H1 (cell line): ENCODE measurements around the gene PNRC1. TPM values are rescaled to one million over a fixed set of nuclear protein-coding genes. Genes with fewer than 3 reads are reported as not detected.

Source experiments
- CTCF ChIA-PET: fragments of 300-600 bp; sonication (Branson Sonifier 250); formaldehyde crosslinking; loops from one replicate; lab custom pipeline; 2021; ENCODE audit not compliant: partially characterized antibody; lab: Charles Lee
- POLR2A ChIA-PET: fragments of 300-600 bp; sonication (Branson Sonifier 250); formaldehyde crosslinking; loops from one replicate; lab custom pipeline; 2021; ENCODE audit warnings: inconsistent platforms; ENCODE audit not compliant: partially characterized antibody; lab: Charles Lee
- DNase-seq, 2 experiments: peaks; one replicate each; pipeline versions ENCODE4 v3.0.0 to v3.0.0-alpha.2; 2010 to 2022; ENCODE audit warnings: low spot score in 2 of 2, low read depth in 1 of 2, mixed read lengths in 1 of 2
- FAIRE-seq: peaks from 2 replicates; lab custom pipeline; 2011; peaks lifted over from hg19 to GRCh38; lab: Jason Lieb, UNC
- H2AFZ ChIP-seq: 2 replicates; pipeline ENCODE4 v1.8.1; 2012; ENCODE audit warnings: low read length, inconsistent platforms
- H2AK5ac ChIP-seq: 2 replicates; pipeline ENCODE4 v1.6.1; 2013; ENCODE audit warnings: low read depth, low read length
- H2BK120ac ChIP-seq: replicated peaks from 2 replicates; pipeline ENCODE3; 2013; ENCODE audit warnings: low read depth, low read length, inconsistent platforms
- H2BK12ac ChIP-seq: 2 replicates; pipeline ENCODE4 v1.6.1; 2013; ENCODE audit warnings: low read depth, low read length
- H2BK15ac ChIP-seq: 2 replicates; pipeline ENCODE4 v1.6.1; 2013; ENCODE audit warnings: low read length
- H2BK20ac ChIP-seq: 2 replicates; pipeline ENCODE4 v1.6.1; 2013; ENCODE audit warnings: low read length
- H2BK5ac ChIP-seq: 2 replicates; pipeline ENCODE4 v1.6.1; 2013; ENCODE audit warnings: low read depth, low read length
- H3K14ac ChIP-seq: 2 replicates; pipeline ENCODE4 v1.6.1; 2013; ENCODE audit warnings: inconsistent platforms; ENCODE audit not compliant: insufficient read length
- H3K18ac ChIP-seq: 2 replicates; pipeline ENCODE4 v1.6.1; 2013; ENCODE audit warnings: low read length; ENCODE audit errors: extremely low read depth
- H3K23ac ChIP-seq: 2 replicates; pipeline ENCODE4 v1.6.1; 2013; ENCODE audit warnings: inconsistent platforms; ENCODE audit not compliant: insufficient read length
- H3K23me2 ChIP-seq: 2 replicates; pipeline ENCODE4 v1.6.1; 2013; ENCODE audit warnings: low read depth, low read length
- H3K27ac ChIP-seq: 2 replicates; pipeline ENCODE4 v1.6.1; 2011; ENCODE audit warnings: low read depth, low read length, inconsistent platforms
- H3K27me3 ChIP-seq, 4 experiments: replicated peaks in 1 of 4; 1 replicate in 1 of 4; 2 replicates in 3 of 4; pipeline versions ENCODE4 v1.6.1 to v1.8.1; 2011 to 2013; ENCODE audit warnings: low read length in 3 of 4, mild to moderate bottlenecking in 3 of 4, inconsistent platforms in 2 of 4, mixed read lengths in 2 of 4, moderate library complexity in 1 of 4; ENCODE audit not compliant: control insufficient read depth in 3 of 4, insufficient read depth in 3 of 4; ENCODE audit errors: extremely low read depth in 1 of 4
- H3K36me3 ChIP-seq, 4 experiments: 2 replicates each; pipeline versions ENCODE4 v1.6.1 to v1.8.1; 2011 to 2013; ENCODE audit warnings: mild to moderate bottlenecking in 4 of 4, low read length in 3 of 4, moderate library complexity in 2 of 4, control low read depth in 1 of 4, inconsistent platforms in 1 of 4; ENCODE audit not compliant: insufficient read depth in 4 of 4, control insufficient read depth in 2 of 4
- H3K4ac ChIP-seq: replicated peaks from 2 replicates; pipeline ENCODE3; 2013; ENCODE audit warnings: low read length, low read depth, mixed read lengths, inconsistent platforms; ENCODE audit not compliant: insufficient read length
- H3K4me1 ChIP-seq, 4 experiments: replicated peaks in 1 of 4; 1 replicate in 1 of 4; 2 replicates in 3 of 4; pipeline versions ENCODE4 v1.6.1 to v1.8.1; 2011 to 2013; ENCODE audit warnings: low read length in 3 of 4, inconsistent platforms in 2 of 4, mixed read lengths in 1 of 4; ENCODE audit not compliant: insufficient read depth in 4 of 4, control insufficient read depth in 3 of 4
- H3K4me2 ChIP-seq, 2 experiments: 2 replicates each; pipeline versions ENCODE4 v1.6.1 to v1.8.1; 2011 to 2013; ENCODE audit warnings: low read depth in 2 of 2, low read length in 2 of 2, control low read depth in 1 of 2, inconsistent platforms in 1 of 2, mild to moderate bottlenecking in 1 of 2; ENCODE audit not compliant: insufficient read depth in 1 of 2
- H3K4me3 ChIP-seq, 4 experiments: fragments of 200-600, 300-600 bp in 1 of 4; sonication (generic), shearing (Covaris generic), sonication (Bioruptor Twin) in 1 of 4; 2 replicates each; pipeline versions ENCODE4 v1.5.1 to v1.8.1; 2011 to 2016; ENCODE audit warnings: low read length in 4 of 4, low read depth in 3 of 4, control low read depth in 2 of 4, inconsistent platforms in 2 of 4, mild to moderate bottlenecking in 2 of 4, mixed read lengths in 1 of 4, moderate library complexity in 1 of 4; ENCODE audit not compliant: insufficient read depth in 2 of 4; ENCODE audit errors: extremely low read depth in 1 of 4
- H3K56ac ChIP-seq: replicated peaks from 2 replicates; pipeline ENCODE3; 2013; ENCODE audit warnings: low read depth, mild to moderate bottlenecking, mixed read lengths, low read length, inconsistent platforms; ENCODE audit not compliant: insufficient read length
- H3K79me1 ChIP-seq: 2 replicates; pipeline ENCODE4 v1.6.1; 2013; ENCODE audit warnings: low read depth, low read length, control low read depth
- H3K79me2 ChIP-seq, 2 experiments: 2 replicates each; pipeline versions ENCODE4 v1.6.1 to v1.8.1; 2012 to 2013; ENCODE audit warnings: low read length in 2 of 2, mild to moderate bottlenecking in 2 of 2, inconsistent platforms in 1 of 2; ENCODE audit not compliant: insufficient read depth in 2 of 2, control insufficient read depth in 1 of 2
- H3K9ac ChIP-seq, 4 experiments: replicated peaks in 1 of 4; 1 replicate in 1 of 4; 2 replicates in 3 of 4; pipeline versions ENCODE4 v1.6.1 to v1.8.1; 2011 to 2013; ENCODE audit warnings: low read depth in 3 of 4, low read length in 3 of 4, control low read depth in 2 of 4, mild to moderate bottlenecking in 2 of 4, moderate library complexity in 2 of 4, inconsistent platforms in 1 of 4; ENCODE audit errors: extremely low read depth in 1 of 4
- H3K9me3 ChIP-seq, 2 experiments: 2 replicates each; pipeline versions ENCODE4 v1.6.1 to v1.8.1; 2012 to 2013; ENCODE audit warnings: mild to moderate bottlenecking in 2 of 2, moderate library complexity in 2 of 2, control low read depth in 1 of 2, inconsistent platforms in 1 of 2, low read depth in 1 of 2, low read length in 1 of 2, mixed read lengths in 1 of 2; ENCODE audit not compliant: insufficient read depth in 2 of 2
- H4K20me1 ChIP-seq, 2 experiments: replicated peaks in 1 of 2; 2 replicates each; pipeline versions ENCODE3 to v1.8.1; 2011 to 2013; ENCODE audit warnings: inconsistent platforms in 2 of 2, low read length in 2 of 2, mild to moderate bottlenecking in 1 of 2; ENCODE audit not compliant: insufficient read depth in 2 of 2, control insufficient read depth in 1 of 2
- H4K5ac ChIP-seq: 2 replicates; pipeline ENCODE4 v1.6.1; 2013; ENCODE audit warnings: low read length, low read depth, mixed read lengths, inconsistent platforms; ENCODE audit not compliant: insufficient read length
- H4K8ac ChIP-seq: 2 replicates; pipeline ENCODE4 v1.8.0; 2013; ENCODE audit warnings: mild to moderate bottlenecking, moderate library complexity, low read length, inconsistent platforms; ENCODE audit not compliant: insufficient read depth; ENCODE audit errors: extremely low read depth
- H4K91ac ChIP-seq: replicated peaks from 2 replicates; pipeline ENCODE3; 2013; ENCODE audit warnings: low read length, mixed read lengths, inconsistent platforms; ENCODE audit not compliant: insufficient read length
- BRCA1 ChIP-seq: IDR thresholded peaks from 2 replicates; pipeline ENCODE4 v1.6.1; 2012; ENCODE audit warnings: low read depth, low read length, improper control_type of control experiment
- EP300 ChIP-seq, 2 experiments: IDR thresholded peaks; 1 replicate in 1 of 2; 2 replicates in 1 of 2; pipeline ENCODE4 v1.6.1; 2011 to 2012; ENCODE audit warnings: low read depth in 2 of 2, low read length in 2 of 2, mild to moderate bottlenecking in 2 of 2, borderline replicate concordance in 1 of 2, inconsistent platforms in 1 of 2, moderate library complexity in 1 of 2
- GTF2F1 ChIP-seq: IDR thresholded peaks from 2 replicates; pipeline ENCODE4 v1.6.1; 2012; ENCODE audit warnings: low read depth, low read length, improper control_type of control experiment, borderline replicate concordance
- JUN ChIP-seq: IDR thresholded peaks from 2 replicates; pipeline ENCODE4 v1.6.1; 2011; ENCODE audit warnings: low read depth, mild to moderate bottlenecking, improper control_type of control experiment, low read length
- KDM1A ChIP-seq: fragments of 200-600, 300-600 bp; sonication (generic); IDR thresholded peaks from 2 replicates; pipeline ENCODE4 v1.7.1; 2016; ENCODE audit warnings: mild to moderate bottlenecking, low read length, borderline replicate concordance
- NRF1 ChIP-seq: IDR thresholded peaks from 2 replicates; pipeline ENCODE4 v1.6.1; 2011; ENCODE audit warnings: mild to moderate bottlenecking, low read depth, low read length, improper control_type of control experiment
- RFX5 ChIP-seq: IDR thresholded peaks from 2 replicates; pipeline ENCODE4 v1.6.1; 2011; ENCODE audit warnings: low read depth, low read length, improper control_type of control experiment, borderline replicate concordance
- RXRA ChIP-seq: IDR thresholded peaks from 2 replicates; pipeline ENCODE4 v1.6.1; 2011; ENCODE audit warnings: low read depth, mild to moderate bottlenecking, low read length, moderate library complexity; ENCODE audit not compliant: insufficient read depth
- SAP30 ChIP-seq: fragments of 300-600 bp; sonication (generic); IDR thresholded peaks from 2 replicates; pipeline ENCODE4 v1.7.1; 2012; ENCODE audit warnings: low read length, moderate library complexity, mild to moderate bottlenecking, inconsistent platforms; ENCODE audit not compliant: insufficient read depth, insufficient replicate concordance
- SIRT6 ChIP-seq: IDR thresholded peaks from one replicate; pipeline ENCODE4 v1.7.1; 2012; ENCODE audit warnings: low read length, inconsistent platforms
- SP4 ChIP-seq: IDR thresholded peaks from 2 replicates; pipeline ENCODE4 v1.6.1; 2012; ENCODE audit warnings: low read length, inconsistent platforms
- TCF12 ChIP-seq: IDR thresholded peaks from 2 replicates; pipeline ENCODE4 v1.6.1; 2011; ENCODE audit warnings: low read depth, mild to moderate bottlenecking, low read length
- WGBS, 2 experiments: shearing (Covaris generic) in 1 of 2; methylation state at CpG; one replicate each; pipeline versions ENCODE4 v1.1.6 to v1.1.7; 2013 to 2015; ENCODE audit warnings: low lambda C conversion rate in 2 of 2, mixed read lengths in 2 of 2, inconsistent platforms in 1 of 2, low coverage in 1 of 2, missing lambda C conversion rate in 1 of 2; ENCODE audit not compliant: insufficient replicate concordance in 2 of 2, insufficient coverage in 1 of 2, insufficient read length in 1 of 2; ENCODE audit errors: extremely low coverage in 1 of 2, missing lambda C conversion rate in 1 of 2; 5-methylcytosine and 5-hydroxymethylcytosine counted together
- polyA plus RNA-seq, 7 experiments: library from polyadenylated mRNA; depleted of rRNA in 3 of 7; stranded (reverse) in 5 of 7; unstranded in 2 of 7; fragments of >200 nt in 5 of 7; fragments of 200-250 nt in 2 of 7; gene quantifications; 1 replicate in 5 of 7; 2 replicates in 1 of 7; 4 replicates in 1 of 7; pipeline versions ENCODE4 v1.2.1 to v1.2.3, GENCODE V29; 2011 to 2013; ENCODE audit warnings: missing spikeins in 2 of 7, mixed read lengths in 2 of 7
- total RNA-seq: library from RNA; stranded (reverse); fragmentation: NEBNext Ultra II Directional; extraction: Animal tissue kit (Norgen Biotek cat#: 25700); gene quantifications from 2 replicates; pipeline ENCODE4 v1.2.1, GENCODE V29; 2021
- TF ChIP-seq, protein P1 (sequence below): IDR thresholded peaks from 2 replicates; pipeline ENCODE4 v1.6.1; 2012; ENCODE audit warnings: inconsistent platforms

The PNRC1 gene
- total and polyA plus RNA-seq, 2 of the 8 experiments (the other 6 are each of a cell fraction or from before 2014, with no cell fraction given) = 6.3 to 48.5 TPM

DNA sequence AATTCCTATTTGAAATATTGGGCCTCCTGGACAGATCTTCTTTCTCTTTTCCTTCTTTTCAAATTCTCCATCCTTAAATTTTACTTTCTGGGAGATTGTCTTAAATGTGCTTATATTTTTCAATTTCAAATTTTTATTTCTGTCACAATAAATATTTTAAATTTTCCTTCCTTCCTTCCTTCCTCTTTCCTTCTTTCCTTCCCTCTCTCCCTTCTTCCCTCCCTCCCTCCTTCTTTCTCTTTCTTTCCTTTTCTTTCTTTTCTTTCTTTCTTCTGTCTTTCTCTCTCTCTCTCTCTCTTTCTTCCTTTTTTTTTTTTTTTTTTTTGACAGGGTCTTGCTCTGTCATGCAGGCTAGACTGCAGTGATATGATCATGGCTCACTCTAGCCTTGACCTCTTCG, 16.7 kb upstream of the PNRC1 start:
- no peak overlapping the region for H4K91ac ChIP-seq
- H4K20me1 ChIP-seq = no peaks in the 10 kb centered on the region
- H2AFZ ChIP-seq = no peak overlapping the region
- no peak overlapping the region for H2BK5ac ChIP-seq
- no peaks in the 10 kb centered on the region for H3K79me2 ChIP-seq
- no peak overlapping the region for H3K14ac ChIP-seq
- H2AK5ac ChIP-seq = no peak overlapping the region
- WGBS, 2 experiments = 100% methylated on average over 1 of the region's 1 CpG; no CpG with 5 or more reads in 1 of the 2 experiments
- no peak overlapping the region for H2BK12ac ChIP-seq
- no peak overlapping the region for H3K4ac ChIP-seq
- no peak overlapping the region for H3K56ac ChIP-seq
- no peak overlapping the region for H3K23ac ChIP-seq
- no peak overlapping the region for H4K8ac ChIP-seq
- H3K9ac ChIP-seq = no peak overlapping the region
- H3K23me2 ChIP-seq = no peaks in the 10 kb centered on the region
- no peak overlapping the region for H2BK15ac ChIP-seq
- H3K27ac ChIP-seq = no peak overlapping the region
- no peaks in the 10 kb centered on the region for H3K79me1 ChIP-seq
- no peaks in the 10 kb centered on the region for H3K4me1 ChIP-seq
- no peak overlapping the region for H3K4me3 ChIP-seq
- ChIA-PET CTCF (interaction anchor here (0.5 to 0.6 kb wide), 2 partner anchors 32 to 71 kb away, joined by 4 to 5 read pairs; no protein-coding TSS in a partner anchor), POLR2A (no interaction called here)
- no peak overlapping the region for H3K18ac ChIP-seq
- peaks cover 0 to 2% of the 10 kb centered on the region in 2 experiments; a peak in 1 of 4 replicates for H3K9me3 ChIP-seq
- H3K4me2 ChIP-seq = no peak overlapping the region
- H2BK120ac ChIP-seq = no peak overlapping the region
- H3K36me3 ChIP-seq = no peaks in the 10 kb centered on the region
- TF ChIP-seq BRCA1 = no peak
- no peak for TF ChIP-seq GTF2F1
- no peak for TF ChIP-seq SIRT6
- TF ChIP-seq RFX5 = no peak
- TF ChIP-seq KDM1A = no peak
- TF ChIP-seq JUN = no peak
- no peak for TF ChIP-seq NRF1
- no peak for TF ChIP-seq SP4
- no peak for TF ChIP-seq EP300 (IDR thresholded peaks at IDR 0.05; ENCODE audit: borderline replicate concordance in 1 of 2, low read depth in 2 of 2, low read length in 2 of 2)
- no peak for TF ChIP-seq RXRA
- TF ChIP-seq SAP30 = no peak
- no peak for TF ChIP-seq TCF12
- TF ChIP-seq, protein P1, sequence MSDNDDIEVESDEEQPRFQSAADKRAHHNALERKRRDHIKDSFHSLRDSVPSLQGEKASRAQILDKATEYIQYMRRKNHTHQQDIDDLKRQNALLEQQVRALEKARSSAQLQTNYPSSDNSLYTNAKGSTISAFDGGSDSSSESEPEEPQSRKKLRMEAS = no peak
- no peaks in the 10 kb centered on the region for H3K27me3 ChIP-seq
- no peak overlapping the region for H4K5ac ChIP-seq
- H2BK20ac ChIP-seq = no peak overlapping the region
- no peak for FAIRE-seq
- no peak for DNase-seq
